HG02610 (cell line): ENCODE results near the gene MED4.

ENCODE experiments used
- ATAC-seq: cut with Tn5 transposase; IDR thresholded peaks from one replicate; pipeline ENCODE4 v1.9.1; 2021; ENCODE audit warnings: mild to moderate bottlenecking, moderate library complexity; ENCODE audit not compliant: unreplicated experiment

MED4 gene

GRCh38 chr13:48094781-48095502 lies at the start of gene MED4:
Gene MED4 (minus strand): TSS chr13:48095104. CDS start chr13:48095078, 26 bp downstream.
- ATAC-seq: peak; percentile 93

GRCh38 chr13:48144413-48145035 lies 49.6 kb upstream of the MED4 start:
- no peak for ATAC-seq

GRCh38 chr13:48142436-48142835 lies 47.5 kb upstream of the MED4 start:
- peak; percentile 88 for ATAC-seq

GRCh38 chr13:48138270-48138669 lies 43.4 kb upstream of the MED4 start:
- no peak for ATAC-seq

- ATAC-seq: no peak
Measured at GRCh38 chr13:48132961-48133360, 38.1 kb upstream of the MED4 start.

- ATAC-seq: no peak
Measured at GRCh38 chr13:48131533-48131932, 36.6 kb upstream of the MED4 start.

GRCh38 chr13:48126944-48127830 lies 32.3 kb upstream of the MED4 start:
- ATAC-seq: peak; percentile 68

- ATAC-seq: no peak
Measured at GRCh38 chr13:48125794-48126228, 30.9 kb upstream of the MED4 start.

GRCh38 chr13:48123812-48124211 lies 28.9 kb upstream of the MED4 start:
- ATAC-seq: no peak

- no peak for ATAC-seq
Measured at GRCh38 chr13:48121733-48122132, 26.8 kb upstream of the MED4 start.

GRCh38 chr13:48120241-48120640 lies 25.3 kb upstream of the MED4 start:
- no peak for ATAC-seq

GRCh38 chr13:48118030-48118429 lies 23.1 kb upstream of the MED4 start:
- no peak for ATAC-seq

GRCh38 chr13:48116808-48117207 lies 21.9 kb upstream of the MED4 start:
- no peak for ATAC-seq

GRCh38 chr13:48113756-48114130 lies 18.8 kb upstream of the MED4 start:
- ATAC-seq: no peak

GRCh38 chr13:48112896-48113755 lies 18.2 kb upstream of the MED4 start:
- ATAC-seq: no peak

GRCh38 chr13:48110931-48111721 lies 16.2 kb upstream of the MED4 start:
- ATAC-seq: no peak

GRCh38 chr13:48110132-48110868 lies 15.4 kb upstream of the MED4 start:
- ATAC-seq: no peak

- no peak for ATAC-seq
Measured at GRCh38 chr13:48108106-48108505, 13.2 kb upstream of the MED4 start.

GRCh38 chr13:48097793-48098192 lies 2.9 kb upstream of the MED4 start:
- no peak for ATAC-seq
